Prostate gland (tissue), 2 donors: Measurements from ENCODE around the gene ZFP3.
"Not testable (repeated sequence)": the region's sequence is repeated elsewhere in the genome, so short reads cannot be mapped to it uniquely, and the experiment has no call there.

Source experiments
- POLR2A ChIP-seq: fragments of 450-650 bp; IDR thresholded peaks from one replicate; pipeline ENCODE4 v1.6.1; 2016; ENCODE audit warnings: antibody characterized with exemption, mild to moderate bottlenecking
- POLR2AphosphoS5 ChIP-seq: sonication (generic); formaldehyde crosslinking; IDR thresholded peaks from one replicate; pipeline ENCODE4 v1.6.1; 2017; ENCODE audit warnings: antibody characterized with exemption
- TF ChIP-seq, protein P1 (sequence below), 4 experiments: fragments of 200-600 bp in 2 of 4; fragments of 450-650 bp in 2 of 4; sonication (generic) in 2 of 4; IDR thresholded peaks; 1 replicate in 3 of 4; 2 replicates in 1 of 4; pipeline ENCODE4 v1.5.1; 2016 to 2019; ENCODE audit warnings: antibody characterized with exemption in 4 of 4, mild to moderate bottlenecking in 2 of 4, moderate library complexity in 2 of 4

DNA sequence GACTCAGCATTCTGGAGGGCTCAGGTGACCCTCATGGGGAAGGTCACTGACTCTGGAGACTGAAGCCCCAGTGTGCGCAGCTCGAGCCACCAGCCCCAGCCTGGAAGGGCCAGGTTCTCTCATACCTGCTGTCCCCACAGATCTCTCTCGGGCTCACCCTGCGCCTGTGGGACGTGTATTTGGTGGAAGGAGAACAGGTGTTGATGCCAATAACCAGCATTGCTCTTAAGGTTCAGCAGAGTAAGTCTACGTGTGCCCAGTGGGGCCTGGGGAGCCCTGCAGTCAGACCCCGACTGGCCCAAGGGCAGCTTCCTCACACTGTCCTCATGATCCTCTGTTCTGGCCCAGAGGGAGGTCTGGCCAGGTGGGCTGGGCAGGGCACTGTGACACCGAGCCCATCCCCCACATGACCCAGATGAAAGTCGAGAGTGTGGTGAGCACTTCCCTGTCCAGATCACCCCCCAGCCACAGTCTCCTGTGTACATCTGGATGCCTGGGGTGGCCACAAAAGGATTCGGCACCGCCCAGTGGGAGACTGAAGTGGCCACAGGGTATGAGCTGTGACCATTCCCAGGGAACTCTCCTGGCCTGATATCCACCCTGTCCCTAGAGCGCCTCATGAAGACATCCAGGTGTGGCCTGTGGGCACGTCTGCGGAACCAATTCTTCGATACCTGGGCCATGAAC, 59.4 kb downstream of the ZFP3 start:
- TF ChIP-seq, protein P1, sequence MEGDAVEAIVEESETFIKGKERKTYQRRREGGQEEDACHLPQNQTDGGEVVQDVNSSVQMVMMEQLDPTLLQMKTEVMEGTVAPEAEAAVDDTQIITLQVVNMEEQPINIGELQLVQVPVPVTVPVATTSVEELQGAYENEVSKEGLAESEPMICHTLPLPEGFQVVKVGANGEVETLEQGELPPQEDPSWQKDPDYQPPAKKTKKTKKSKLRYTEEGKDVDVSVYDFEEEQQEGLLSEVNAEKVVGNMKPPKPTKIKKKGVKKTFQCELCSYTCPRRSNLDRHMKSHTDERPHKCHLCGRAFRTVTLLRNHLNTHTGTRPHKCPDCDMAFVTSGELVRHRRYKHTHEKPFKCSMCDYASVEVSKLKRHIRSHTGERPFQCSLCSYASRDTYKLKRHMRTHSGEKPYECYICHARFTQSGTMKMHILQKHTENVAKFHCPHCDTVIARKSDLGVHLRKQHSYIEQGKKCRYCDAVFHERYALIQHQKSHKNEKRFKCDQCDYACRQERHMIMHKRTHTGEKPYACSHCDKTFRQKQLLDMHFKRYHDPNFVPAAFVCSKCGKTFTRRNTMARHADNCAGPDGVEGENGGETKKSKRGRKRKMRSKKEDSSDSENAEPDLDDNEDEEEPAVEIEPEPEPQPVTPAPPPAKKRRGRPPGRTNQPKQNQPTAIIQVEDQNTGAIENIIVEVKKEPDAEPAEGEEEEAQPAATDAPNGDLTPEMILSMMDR (IDR thresholded peaks at IDR 0.05): not testable (repeated sequence)
- TF ChIP-seq POLR2AphosphoS5, POLR2A: not testable (repeated sequence)
